KOPT-K1 (cell line): Measurements from ENCODE around the gene NPC1L1.
A peak's percentile ranks its signal among the peaks of the same experiment; 100 is the strongest.
"Not testable (repeated sequence)": the region's sequence is repeated elsewhere in the genome, so short reads cannot be mapped to it uniquely, and the experiment has no call there.

ENCODE experiments used
- H3K27ac ChIP-seq: fragments of 200-600 bp; sonication (generic); 2 replicates; pipeline ENCODE4 v1.5.1; 2016; ENCODE audit warnings: antibody characterized with exemption, mild to moderate bottlenecking, low read depth, low read length; ENCODE audit not compliant: poor library complexity, severe bottlenecking
- H3K36me3 ChIP-seq: fragments of 200-600 bp; sonication (generic); 2 replicates; pipeline ENCODE4 v1.5.1; 2017; ENCODE audit warnings: antibody characterized with exemption, mild to moderate bottlenecking, low read length, moderate library complexity; ENCODE audit not compliant: insufficient read depth
- H3K9me3 ChIP-seq: fragments of 200-600 bp; sonication (generic); 2 replicates; pipeline ENCODE4 v1.5.1; 2017; ENCODE audit warnings: antibody characterized with exemption, low read length, mild to moderate bottlenecking; ENCODE audit not compliant: insufficient read depth, poor library complexity, severe bottlenecking

NPC1L1 gene

GRCh38 chr7:44506592-44507288 lies 34.4 kb downstream of the NPC1L1 start:
- not testable (repeated sequence) for H3K36me3 ChIP-seq, H3K27ac ChIP-seq
- H3K9me3 ChIP-seq = peaks cover 30% of the 10 kb centered on the region

GRCh38 chr7:44505595-44505994 lies 35.5 kb downstream of the NPC1L1 start:
- peaks cover 30% of the 10 kb centered on the region for H3K9me3 ChIP-seq

GRCh38 chr7:44498230-44498954 lies 42.7 kb downstream of the NPC1L1 start:
- no peak overlapping the region for H3K27ac ChIP-seq
- H3K9me3 ChIP-seq = no peaks in the 10 kb centered on the region
- H3K36me3 ChIP-seq = no peaks in the 10 kb centered on the region

More at GRCh38 chr7:44505595-44505994, 35.5 kb downstream of the NPC1L1 start:
- Histone ChIP-seq H3K36me3 (no peaks in the 10 kb centered on the region), H3K27ac (no peak overlapping the region)

- H3K36me3 ChIP-seq = no peaks in the 10 kb centered on the region
- H3K27ac ChIP-seq = no peak overlapping the region
- H3K9me3 ChIP-seq = no peaks in the 10 kb centered on the region
Observed at GRCh38 chr7:44497155-44498027, 43.7 kb downstream of the NPC1L1 start.

GRCh38 chr7:44496385-44496784 lies 44.7 kb downstream of the NPC1L1 start:
- no peaks in the 10 kb centered on the region for H3K36me3 ChIP-seq
- no peaks in the 10 kb centered on the region for H3K9me3 ChIP-seq
- no peak overlapping the region for H3K27ac ChIP-seq

- H3K36me3 ChIP-seq = no peaks in the 10 kb centered on the region
- H3K9me3 ChIP-seq = no peaks in the 10 kb centered on the region
- H3K27ac ChIP-seq = no peak overlapping the region
Observed at GRCh38 chr7:44494960-44495359, 46.2 kb downstream of the NPC1L1 start.

GRCh38 chr7:44491229-44491628 lies 49.9 kb downstream of the NPC1L1 start:
- no peaks in the 10 kb centered on the region; the same call in 1 of the 2 replicates for H3K36me3 ChIP-seq
- no peak overlapping the region for H3K27ac ChIP-seq
- no peaks in the 10 kb centered on the region for H3K9me3 ChIP-seq

GRCh38 chr7:44490351-44491200 lies 50.6 kb downstream of the NPC1L1 start, which contains the start of gene NUDCD3:
Gene NUDCD3 (minus strand): TSS chr7:44490658. CDS start chr7:44490600, 58 bp downstream.
- Histone ChIP-seq H3K36me3 (peaks cover 5% of the 10 kb centered on the region; the same call in 1 of the 2 replicates), H3K9me3 (no peaks in the 10 kb centered on the region), H3K27ac (peak within 1 kb of the TSS; percentile 90)

GRCh38 chr7:44489955-44490350 lies 51.2 kb downstream of the NPC1L1 start:
- Histone ChIP-seq H3K27ac (peak overlapping the region; percentile 90), H3K9me3 (no peaks in the 10 kb centered on the region)

GRCh38 chr7:44488955-44489354 lies 52.2 kb downstream of the NPC1L1 start:
- Histone ChIP-seq H3K27ac (no peak overlapping the region), H3K9me3 (peaks cover 5% of the 10 kb centered on the region), H3K36me3 (peaks cover 21% of the 10 kb centered on the region)

More at GRCh38 chr7:44489955-44490350, 51.2 kb downstream of the NPC1L1 start:
- H3K36me3 ChIP-seq = peaks cover 11% of the 10 kb centered on the region

GRCh38 chr7:44486693-44487092 lies 54.4 kb downstream of the NPC1L1 start:
- H3K36me3 ChIP-seq = peaks cover 44% of the 10 kb centered on the region
- peaks cover 24% of the 10 kb centered on the region for H3K9me3 ChIP-seq
- H3K27ac ChIP-seq = no peak overlapping the region

- Histone ChIP-seq H3K36me3 (peaks cover 50% of the 10 kb centered on the region), H3K27ac (no peak overlapping the region), H3K9me3 (peaks cover 24% of the 10 kb centered on the region)
Observed at GRCh38 chr7:44486001-44486400, 55.1 kb downstream of the NPC1L1 start.

GRCh38 chr7:44484482-44485313 lies 56.4 kb downstream of the NPC1L1 start:
- H3K9me3 ChIP-seq = peaks cover 24% of the 10 kb centered on the region
- no peak overlapping the region for H3K27ac ChIP-seq
- peaks cover 63% of the 10 kb centered on the region for H3K36me3 ChIP-seq
